Activated B cell treated with CpG ODN at 0.5 μM for 24 hours (primary cell): ENCODE results near the gene AGMO. TPM values are rescaled to one million over a fixed set of nuclear protein-coding genes. Genes with fewer than 3 reads are reported as not detected.

Experiments used
- ATAC-seq: fragments of 200-7000 bp; cut with Tn5 transposase; one replicate; pipeline ENCODE4 v1.10.0; 2021; ENCODE audit warnings: low read depth, mild to moderate bottlenecking, moderate library complexity
- CTCF ChIA-PET: fragments of 350-600 bp; sonication (Branson Sonifier 250); formaldehyde crosslinking; loops from one replicate; lab custom pipeline; 2021; ENCODE audit warnings: antibody characterized with exemption; lab: Charles Lee
- POLR2A ChIA-PET: fragments of 350-600 bp; sonication (Branson Sonifier 250); formaldehyde crosslinking; loops from one replicate; lab custom pipeline; 2021; ENCODE audit warnings: antibody characterized with exemption; lab: Charles Lee
- DNase-seq: peaks from one replicate; pipeline ENCODE4 v3.0.0; 2022
- H3K27ac Mint-ChIP-seq: one replicate; pipeline ENCODE4 v1.8.0; 2020; ENCODE audit warnings: mixed read lengths
- H3K27me3 Mint-ChIP-seq: one replicate; pipeline ENCODE4 v1.8.0; 2021; ENCODE audit warnings: mixed read lengths
- H3K36me3 Mint-ChIP-seq: one replicate; pipeline ENCODE4 v1.8.0; 2021; ENCODE audit warnings: low read depth, mixed read lengths
- H3K4me1 Mint-ChIP-seq: one replicate; pipeline ENCODE4 v1.8.0; 2021; ENCODE audit warnings: mixed read lengths
- H3K4me3 Mint-ChIP-seq: one replicate; pipeline ENCODE4 v1.8.0; 2020; ENCODE audit warnings: mild to moderate bottlenecking, mixed read lengths
- H3K9me3 Mint-ChIP-seq: one replicate; pipeline ENCODE4 v1.8.0; 2020; ENCODE audit warnings: mixed read lengths
- CTCF ChIP-seq: fragments of 200-600 bp; IDR thresholded peaks from one replicate; pipeline ENCODE4 v1.8.0; 2022; ENCODE audit warnings: antibody characterized with exemption, mild to moderate bottlenecking
- intact Hi-C: fragments of 100-400 bp; cut with micrococcal nuclease; formaldehyde crosslinking; loops from one replicate; pipeline ENCODE4 v1.15.1; 2024
- total RNA-seq: library from RNA; stranded (reverse); gene quantifications from 2 replicates; pipeline ENCODE4 v1.2.3, GENCODE V29; 2022

AGMO gene
- total RNA-seq, 1 donor from 2014 or later: not detected

DNA sequence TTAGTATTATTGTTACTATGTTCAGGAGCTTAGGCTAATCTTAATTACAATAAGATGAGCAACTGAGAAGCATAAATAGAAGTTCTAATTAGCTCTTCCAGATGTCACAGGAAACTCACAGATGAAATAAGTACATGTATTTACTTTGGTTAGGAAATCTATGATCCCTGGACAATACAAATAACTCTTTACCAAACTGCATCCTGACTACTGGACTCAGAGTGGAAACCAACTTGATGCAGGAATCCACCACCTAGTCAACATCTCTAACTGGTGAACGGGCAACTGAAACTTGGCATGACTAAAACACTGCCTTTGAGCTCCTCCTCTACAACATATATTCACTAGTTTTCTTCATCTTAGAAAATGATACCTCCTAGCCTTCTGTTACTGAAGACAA, 193.2 kb downstream of the AGMO start:
- intact Hi-C loops: no loop called here
- POLR2A ChIA-PET: no interaction called here
- ATAC-seq: no peak
- TF ChIP-seq CTCF: no peak
- H3K27ac Mint-ChIP-seq: no peak overlapping the region
- no peak overlapping the region for H3K4me3 Mint-ChIP-seq
- H3K27me3 Mint-ChIP-seq: no peaks in the 10 kb centered on the region
- CTCF ChIA-PET: no interaction called here
- DNase-seq: no peak
- H3K9me3 Mint-ChIP-seq: peaks cover 3% of the 10 kb centered on the region
- H3K36me3 Mint-ChIP-seq: no peaks in the 10 kb centered on the region
- no peaks in the 10 kb centered on the region for H3K4me1 Mint-ChIP-seq

- Mint-ChIP-seq H3K36me3 (no peaks in the 10 kb centered on the region), H3K27ac (no peak overlapping the region), H3K4me3 (no peak overlapping the region), H3K27me3 (no peaks in the 10 kb centered on the region), H3K9me3 (peaks cover 3% of the 10 kb centered on the region), H3K4me1 (no peaks in the 10 kb centered on the region)
- ChIA-PET CTCF (no interaction called here), POLR2A (no interaction called here)
- DNase-seq (no peak), ATAC-seq (no peak)
- no peak for TF ChIP-seq CTCF
- intact Hi-C loops: no loop called here
These were observed 193.9 kb downstream of the AGMO start for GRCh38 chr7:15367897-15368296.

DNA sequence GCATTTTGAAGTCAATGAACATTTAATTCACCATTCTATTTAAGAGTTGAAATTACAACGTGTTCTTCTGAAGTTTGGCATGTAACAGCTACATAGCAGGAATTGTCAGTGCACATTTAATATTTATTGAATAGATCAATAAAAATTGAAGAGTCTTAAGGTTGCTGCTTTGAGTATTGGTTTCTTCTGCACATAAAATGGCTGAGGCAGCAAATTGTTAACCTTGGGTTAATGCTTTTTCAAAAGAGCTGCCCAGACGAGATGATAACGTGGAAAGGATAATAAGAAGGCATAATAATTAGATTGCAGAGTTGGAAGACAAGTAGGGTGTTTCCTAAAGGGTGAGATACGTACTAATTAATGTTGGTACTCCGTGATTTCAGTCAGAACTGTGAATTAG, 203.7 kb downstream of the AGMO start:
- intact Hi-C loops: no loop called here
- no peaks in the 10 kb centered on the region for H3K9me3 Mint-ChIP-seq
- DNase-seq (no peak), ATAC-seq (no peak)
- POLR2A ChIA-PET: no interaction called here
- H3K4me3 Mint-ChIP-seq: no peak overlapping the region
- no peak for TF ChIP-seq CTCF
- H3K27me3 Mint-ChIP-seq: no peaks in the 10 kb centered on the region
- no peak overlapping the region for H3K27ac Mint-ChIP-seq
- CTCF ChIA-PET: no interaction called here
- no peaks in the 10 kb centered on the region for H3K4me1 Mint-ChIP-seq
- H3K36me3 Mint-ChIP-seq: no peaks in the 10 kb centered on the region

DNA sequence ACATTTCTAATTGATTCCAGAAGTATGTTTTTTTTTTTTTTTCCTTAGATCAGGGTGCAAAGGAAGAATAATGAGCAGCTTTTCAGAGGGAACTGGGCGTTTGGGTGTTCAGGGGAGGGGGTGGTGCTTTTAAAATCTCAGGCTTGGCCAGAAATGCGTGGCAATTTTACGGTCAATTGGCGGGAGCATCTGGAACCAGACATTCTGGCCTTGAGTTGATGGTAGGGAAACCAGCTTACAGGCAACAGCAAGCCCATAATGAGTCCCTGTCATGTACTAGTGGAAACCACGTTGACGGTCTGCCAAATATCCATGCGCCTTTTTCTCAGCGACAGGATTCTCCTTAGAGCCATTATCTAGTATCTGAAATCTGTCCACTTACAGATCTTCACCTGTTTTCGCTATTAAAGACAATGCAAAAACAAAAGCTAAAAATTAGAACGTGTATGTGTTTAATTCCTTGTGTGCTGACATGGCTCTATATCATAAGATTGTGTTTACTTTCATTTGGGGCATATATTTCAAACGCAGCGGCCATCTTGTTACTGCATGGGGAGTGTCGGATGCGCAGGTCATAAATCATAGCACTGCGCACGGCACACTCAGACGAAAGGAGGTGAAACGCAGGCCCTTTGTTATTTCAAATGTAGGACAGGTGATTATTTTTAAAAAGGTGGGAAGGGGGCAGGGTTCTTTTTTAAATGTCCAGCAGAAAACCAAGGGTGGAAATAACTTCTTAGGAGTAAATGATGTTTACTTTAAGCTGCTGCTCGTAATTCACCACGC, 209.2 kb downstream of the AGMO start:
- ATAC-seq (no peak), DNase-seq (no peak)
- POLR2A ChIA-PET: no interaction called here
- H3K27me3 Mint-ChIP-seq: no peaks in the 10 kb centered on the region
- H3K27ac Mint-ChIP-seq: no peak overlapping the region
- CTCF ChIA-PET: no interaction called here
- H3K36me3 Mint-ChIP-seq: no peaks in the 10 kb centered on the region
- H3K9me3 Mint-ChIP-seq: peaks cover 3% of the 10 kb centered on the region
- intact Hi-C loops: no loop called here
- no peak for TF ChIP-seq CTCF
- H3K4me3 Mint-ChIP-seq: no peak overlapping the region
- H3K4me1 Mint-ChIP-seq: no peaks in the 10 kb centered on the region

DNA sequence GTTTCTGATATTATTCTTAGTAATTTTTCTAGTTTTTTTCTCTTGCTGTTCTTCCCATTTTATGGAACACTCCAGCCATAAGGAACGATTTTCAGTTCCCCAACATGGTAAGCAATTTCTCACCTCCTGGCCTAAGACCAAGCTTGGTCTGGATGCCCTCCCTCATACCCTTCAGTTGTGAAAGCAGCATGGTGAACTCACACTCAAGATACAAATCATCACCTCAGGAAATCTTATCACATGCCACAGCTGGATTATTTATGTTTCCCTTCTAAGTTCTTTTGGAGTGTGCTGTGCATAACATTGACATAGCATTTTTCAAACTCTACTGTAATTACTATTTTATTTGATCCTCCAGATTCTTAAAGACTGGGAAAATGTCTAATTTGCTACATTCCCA, 216.6 kb downstream of the AGMO start:
- Mint-ChIP-seq H3K27me3 (no peaks in the 10 kb centered on the region), H3K4me1 (no peaks in the 10 kb centered on the region), H3K4me3 (no peak overlapping the region), H3K27ac (no peak overlapping the region), H3K9me3 (peaks cover 4% of the 10 kb centered on the region), H3K36me3 (no peaks in the 10 kb centered on the region)
- ATAC-seq (no peak), DNase-seq (no peak)
- intact Hi-C loops: no loop called here
- CTCF ChIA-PET: no interaction called here
- TF ChIP-seq CTCF: no peak
- POLR2A ChIA-PET: no interaction called here
